HCT116 (cell line): ENCODE data around the gene EIF4E3. TPM values are rescaled to one million over a fixed set of nuclear protein-coding genes. Genes with fewer than 3 reads are reported as not detected.

Source experiments
- ATAC-seq: fragments of 200-7000 bp; cut with Tn5 transposase; 2 replicates; pipeline ENCODE4 v1.9.1; 2020; ENCODE audit warnings: mild to moderate bottlenecking, moderate library complexity
- BruUV-seq: library from RNA; stranded (reverse); fragments of 400-500 nt; replicated peaks from 2 replicates; lab custom pipeline; 2021; lab: Mats Ljungman, UMichigan
- CTCF ChIA-PET: fragments of 300-600 bp; sonication (Branson Sonifier 250); formaldehyde crosslinking; loops from one replicate; lab custom pipeline; 2021; ENCODE audit warnings: antibody characterized with exemption; lab: Charles Lee
- POLR2A ChIA-PET: fragments of 300-600, 350-600 bp; sonication (Branson Sonifier 250); formaldehyde crosslinking; loops from one replicate; lab custom pipeline; 2021; ENCODE audit warnings: antibody characterized with exemption; lab: Charles Lee
- RAD21 ChIA-PET, 2 experiments: fragments of 300-600 bp; sonication (Branson Sonifier 250); formaldehyde crosslinking; loops; one replicate each; lab custom pipeline; 2023; ENCODE audit warnings: low total read pairs in 2 of 2; ENCODE audit not compliant: uncharacterized antibody in 2 of 2, unreplicated experiment in 2 of 2, low non-redundant PET in 1 of 2; lab: Charles Lee
- DNase-seq: peaks from one replicate; pipeline ENCODE4 v3.0.0-alpha.2; 2010; ENCODE audit warnings: low read depth, low spot score
- H2AFZ ChIP-seq: fragments of 200-600 bp; shearing (Covaris generic), sonication (generic); 2 replicates; pipeline ENCODE4 v1.6.1; 2017; ENCODE audit warnings: low read depth, mixed run types, mixed read lengths, antibody characterized with exemption, low read length; ENCODE audit not compliant: poor library complexity, severe bottlenecking
- H3K27ac ChIP-seq: 2 replicates; pipeline ENCODE4 v1.5.1; 2012; ENCODE audit warnings: low read depth, low read length
- H3K27me3 ChIP-seq: fragments of 200-600 bp; sonication (generic); 2 replicates; pipeline ENCODE4 v1.6.1; 2016; ENCODE audit warnings: mixed run types, low read length, mixed read lengths; ENCODE audit not compliant: insufficient read depth
- H3K36me3 ChIP-seq, 2 experiments: fragments of 200-500 bp in 1 of 2; fragments of 200-600 bp in 1 of 2; sonication (Bioruptor generic) in 1 of 2; sonication (generic) in 1 of 2; 2 replicates each; pipeline versions ENCODE4 v1.5.1 to v1.6.1; 2014 to 2016; ENCODE audit warnings: low read length in 2 of 2, inconsistent platforms in 1 of 2, mixed read lengths in 1 of 2, mixed run types in 1 of 2; ENCODE audit not compliant: insufficient read depth in 2 of 2, control insufficient read depth in 1 of 2
- H3K4me1 ChIP-seq, 2 experiments: fragments of 200-600 bp in 1 of 2; sonication (generic) in 1 of 2; 2 replicates each; pipeline versions ENCODE4 v1.5.1 to v1.6.1; 2012 to 2017; ENCODE audit warnings: low read length in 2 of 2, inconsistent platforms in 1 of 2, mild to moderate bottlenecking in 1 of 2, mixed read lengths in 1 of 2, mixed run types in 1 of 2, moderate library complexity in 1 of 2; ENCODE audit not compliant: insufficient read depth in 2 of 2, control insufficient read depth in 1 of 2
- H3K4me2 ChIP-seq: fragments of 200-600 bp; sonication (generic); 2 replicates; pipeline ENCODE4 v1.6.1; 2017; ENCODE audit warnings: mixed run types, low read length, mixed read lengths
- H3K4me3 ChIP-seq, 2 experiments: fragments of 200-600 bp in 1 of 2; sonication (generic) in 1 of 2; replicated peaks in 1 of 2; 2 replicates each; pipeline ENCODE4 v1.5.1; 2011 to 2016; ENCODE audit warnings: low read length in 2 of 2, control low read depth in 1 of 2, low read depth in 1 of 2, mild to moderate bottlenecking in 1 of 2, mixed read lengths in 1 of 2, mixed run types in 1 of 2
- H3K79me2 ChIP-seq: fragments of 200-600 bp; sonication (generic); 2 replicates; pipeline ENCODE4 v1.6.1; 2017; ENCODE audit warnings: mild to moderate bottlenecking, mixed run types, low read length, moderate library complexity, mixed read lengths; ENCODE audit not compliant: insufficient read depth
- H3K9ac ChIP-seq: fragments of 200-600 bp; sonication (generic); 2 replicates; pipeline ENCODE4 v1.6.1; 2016; ENCODE audit warnings: low read length, mixed read lengths
- H3K9me2 ChIP-seq: fragments of 200-600 bp; sonication (generic), shearing (Covaris generic); 2 replicates; pipeline ENCODE4 v1.6.1; 2017; ENCODE audit warnings: mixed run types, mild to moderate bottlenecking, moderate library complexity; ENCODE audit not compliant: insufficient read depth
- H3K9me3 ChIP-seq, 2 experiments: fragments of 200-500 bp in 1 of 2; fragments of 200-600 bp in 1 of 2; sonication (Bioruptor generic) in 1 of 2; sonication (generic) in 1 of 2; 2 replicates each; pipeline ENCODE4 v1.6.1; 2014 to 2017; ENCODE audit warnings: low read length in 2 of 2, mixed read lengths in 2 of 2, inconsistent platforms in 1 of 2, low read depth in 1 of 2, mild to moderate bottlenecking in 1 of 2, mixed run types in 1 of 2, moderate library complexity in 1 of 2; ENCODE audit not compliant: control insufficient read depth in 1 of 2, insufficient read depth in 1 of 2
- H4K20me1 ChIP-seq: fragments of 200-600 bp; sonication (generic), shearing (Covaris generic); 2 replicates; pipeline ENCODE4 v1.6.1; 2017; ENCODE audit warnings: mixed run types, mild to moderate bottlenecking, moderate library complexity; ENCODE audit not compliant: insufficient read depth
- CTCF ChIP-seq, 3 experiments: fragments of 200-600 bp in 1 of 3; sonication (generic) in 1 of 3; IDR thresholded peaks in 2 of 3; conservative IDR thresholded peaks in 1 of 3; 2 replicates each; pipeline ENCODE4 v1.5.1; 2012 to 2017; ENCODE audit warnings: low read depth in 2 of 3, low read length in 2 of 3, antibody characterized with exemption in 1 of 3, borderline replicate concordance in 1 of 3, control low read depth in 1 of 3, mild to moderate bottlenecking in 1 of 3, mixed read lengths in 1 of 3, mixed run types in 1 of 3, moderate library complexity in 1 of 3; ENCODE audit not compliant: insufficient read depth in 1 of 3
- EGR1 ChIP-seq: IDR thresholded peaks from 2 replicates; pipeline ENCODE4 v1.6.1; 2012; ENCODE audit warnings: low read depth
- ELF1 ChIP-seq: IDR thresholded peaks from 2 replicates; pipeline ENCODE4 v1.6.1; 2012; ENCODE audit warnings: low read depth, borderline replicate concordance
- EZH2 ChIP-seq: fragments of 200-600 bp; sonication (generic); IDR thresholded peaks from 2 replicates; pipeline ENCODE4 v1.6.1; 2017; ENCODE audit warnings: antibody characterized with exemption, mixed run types
- FOSL1 ChIP-seq: IDR thresholded peaks from 2 replicates; pipeline ENCODE4 v1.6.1; 2012; ENCODE audit warnings: low read depth
- RAD21 ChIP-seq: IDR thresholded peaks from 2 replicates; pipeline ENCODE4 v1.6.1; 2012; ENCODE audit warnings: low read depth, mild to moderate bottlenecking
- SP1 ChIP-seq: IDR thresholded peaks from 2 replicates; pipeline ENCODE4 v1.6.1; 2012; ENCODE audit warnings: low read depth
- ZBTB33 ChIP-seq: IDR thresholded peaks from 2 replicates; pipeline ENCODE4 v1.6.1; 2011; ENCODE audit warnings: mild to moderate bottlenecking, low read length, moderate library complexity; ENCODE audit not compliant: insufficient replicate concordance; ENCODE audit errors: extremely low read depth
- intact Hi-C: fragments of 100-400 bp; cut with micrococcal nuclease; formaldehyde crosslinking; loops from 2 replicates; pipeline ENCODE4 v1.10.0; 2022
- total RNA-seq: library from RNA; stranded (reverse); gene quantifications from one replicate; pipeline ENCODE4 v1.2.1, GENCODE V29; 2021; ENCODE audit not compliant: unreplicated experiment

EIF4E3 gene
- total RNA-seq, 1 experiment from 2014 or later, result 6.0 TPM

GRCh38 chr3:71684046-71684756 is 41.0 kb downstream of the EIF4E3 start (continued):
- no peak for TF ChIP-seq CTCF (IDR thresholded peaks at IDR 0.05 in 2 of 3, conservative IDR thresholded peaks at IDR 0.05 in 1 of 3; ENCODE audit: borderline replicate concordance in 1 of 3, insufficient read depth in 1 of 3, low read depth in 2 of 3, low read length in 2 of 3)
- TF ChIP-seq ZBTB33, result no peak
- no peak for TF ChIP-seq EGR1
- no peak for TF ChIP-seq FOSL1

DNA sequence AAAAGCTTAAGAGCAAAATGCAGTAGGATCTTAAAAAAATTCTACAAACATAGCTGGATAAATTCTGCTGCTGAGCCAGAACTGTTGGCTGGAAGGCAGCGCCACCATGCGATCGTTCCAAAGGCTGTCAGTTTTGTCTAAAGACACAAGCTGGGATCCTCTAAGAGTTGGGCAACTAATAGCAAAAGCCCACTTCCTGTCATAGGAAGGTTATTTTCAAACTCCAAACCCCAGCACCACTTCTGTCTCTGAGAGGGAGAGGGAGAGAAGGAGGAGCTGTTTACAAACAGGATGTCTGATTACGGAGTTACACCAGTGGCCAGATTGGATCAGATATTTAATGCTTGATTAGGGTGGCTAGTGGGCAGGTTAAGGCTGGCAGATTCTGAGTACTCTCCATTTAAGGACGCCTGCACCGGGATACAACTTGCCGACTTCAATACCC is 44.0 kb downstream of the EIF4E3 start:
- Histone ChIP-seq H3K9me2 (no peaks in the 10 kb centered on the region), H3K27me3 (no peaks in the 10 kb centered on the region), H3K9me3 (no peaks in the 10 kb centered on the region), H3K4me2 (no peak overlapping the region), H3K27ac (no peak overlapping the region), H4K20me1 (no peaks in the 10 kb centered on the region), H3K9ac (no peak overlapping the region), H3K36me3 (no peaks in the 10 kb centered on the region), H3K79me2 (no peaks in the 10 kb centered on the region), H2AFZ (no peak overlapping the region), H3K4me3 (no peak overlapping the region), H3K4me1 (no peaks in the 10 kb centered on the region)
- no TSS peak for BruUV-seq
- ChIA-PET RAD21 (no interaction called here), POLR2A (no interaction called here), CTCF (interaction anchor here (0.8 to 1.0 kb wide), 2 partner anchors 30 to 94 kb away, joined by 4 to 5 read pairs; no protein-coding TSS in a partner anchor)
- intact Hi-C loops, result no loop called here
- ATAC-seq (peak; percentile 53; the same call in 1 of the 2 replicates), DNase-seq (peak; percentile 8)
- peak in 2 of 3 experiments; percentile 54 to 56; a peak in 4 of 6 replicates for TF ChIP-seq CTCF (IDR thresholded peaks at IDR 0.05 in 2 of 3, conservative IDR thresholded peaks at IDR 0.05 in 1 of 3; ENCODE audit: borderline replicate concordance in 1 of 3, insufficient read depth in 1 of 3, low read depth in 2 of 3, low read length in 2 of 3)
- no peak for TF ChIP-seq EZH2
- peak; percentile 44 for TF ChIP-seq RAD21
- TF ChIP-seq SP1, result no peak
- no peak for TF ChIP-seq ELF1
- TF ChIP-seq EGR1, result no peak
